Kidney (tissue), 14 donors: ENCODE measurements around the gene AKR7A2. TPM values are rescaled to one million over a fixed set of nuclear protein-coding genes. Genes with fewer than 3 reads are reported as not detected.
A peak's percentile ranks its signal among the peaks of the same experiment; 100 is the strongest.
"Not testable (repeated sequence)": the region's sequence is repeated elsewhere in the genome, so short reads cannot be mapped to it uniquely, and the experiment has no call there.

Source experiments
- DNase-seq, 5 donors: peaks; one replicate each; pipeline ENCODE4 v3.0.0-alpha.2; 2013 to 2020
- FAIRE-seq: peaks from 2 replicates; lab custom pipeline; 2012; peaks lifted over from hg19 to GRCh38; lab: Jason Lieb, UNC
- H3K27ac ChIP-seq, 2 donors: one replicate each; pipeline ENCODE4 v1.7.0; 2013; ENCODE audit warnings: low read depth in 2 of 2, low read length in 2 of 2, inconsistent platforms in 1 of 2
- H3K27me3 ChIP-seq: one replicate; pipeline ENCODE4 v1.7.1; 2013; ENCODE audit warnings: low read length, inconsistent platforms; ENCODE audit not compliant: control insufficient read depth, insufficient read depth
- H3K36me3 ChIP-seq, 3 donors: one replicate each; pipeline versions ENCODE4 v1.7.0 to v1.7.1; 2013; ENCODE audit warnings: low read length in 3 of 3, control low read depth in 1 of 3, inconsistent platforms in 1 of 3; ENCODE audit not compliant: insufficient read depth in 3 of 3, control insufficient read depth in 2 of 3
- H3K4me1 ChIP-seq, 3 donors: one replicate each; pipeline versions ENCODE4 v1.7.0 to v1.7.1; 2013; ENCODE audit warnings: low read length in 3 of 3, inconsistent platforms in 1 of 3, low read depth in 1 of 3; ENCODE audit not compliant: control insufficient read depth in 2 of 3, insufficient read depth in 2 of 3
- H3K4me3 ChIP-seq, 3 donors: one replicate each; pipeline versions ENCODE4 v1.7.0 to v1.8.1; 2013; ENCODE audit warnings: low read length in 3 of 3, control low read depth in 1 of 3, inconsistent platforms in 1 of 3
- H3K9ac ChIP-seq, 3 donors: one replicate each; pipeline versions ENCODE4 v1.7.0 to v1.7.1; 2013; ENCODE audit warnings: low read length in 3 of 3, control low read depth in 1 of 3, inconsistent platforms in 1 of 3
- H3K9me3 ChIP-seq, 3 donors: one replicate each; pipeline versions ENCODE4 v1.7.0 to v1.7.1; 2013; ENCODE audit warnings: low read length in 3 of 3, control low read depth in 1 of 3, inconsistent platforms in 1 of 3; ENCODE audit not compliant: control insufficient read depth in 2 of 3, insufficient read depth in 1 of 3
- intact Hi-C: fragments of 100-400 bp; cut with DNase I; formaldehyde crosslinking; loops from one replicate; pipeline ENCODE4 v1.11.1; 2022
- polyA plus RNA-seq: library from polyadenylated mRNA; stranded (reverse); fragments of 350-450 nt; fragmentation: Illumina TruSeq; extraction: RNeasy Lipid Tissue Mini Kit (QIAGEN cat#74804); gene quantifications from one replicate; pipeline ENCODE4 v1.2.3, GENCODE V29; 2014; ENCODE audit warnings: low read depth, low replicate concordance; ENCODE audit not compliant: insufficient read depth
- total RNA-seq: library from RNA; stranded (reverse); fragmentation: NEBNext Ultra II Directional; extraction: Animal tissue kit (Norgen Biotek cat#: 25700); gene quantifications from one replicate; pipeline ENCODE4 v1.2.1, GENCODE V29; 2021
- TF ChIP-seq, protein P1 (sequence below): IDR thresholded peaks from 3 replicates; pipeline ENCODE4 v1.5.1; 2012; ENCODE audit warnings: mild to moderate bottlenecking, moderate library complexity, borderline replicate concordance; ENCODE audit not compliant: insufficient read depth; ENCODE audit errors: extremely low read depth
- donor health status: control.
- donor health status: control.
- donor health status: control.
- donor health status: control.
- donor health status: control.
- donor health status: DM: yes; HTN: yes; CAD: no.
- donor health status: Normal renal cell carcinoma (clear cell type).

The AKR7A2 gene
- total and polyA plus RNA-seq, 2 donors from 2014 or later = 53.1 to 139 TPM

DNA sequence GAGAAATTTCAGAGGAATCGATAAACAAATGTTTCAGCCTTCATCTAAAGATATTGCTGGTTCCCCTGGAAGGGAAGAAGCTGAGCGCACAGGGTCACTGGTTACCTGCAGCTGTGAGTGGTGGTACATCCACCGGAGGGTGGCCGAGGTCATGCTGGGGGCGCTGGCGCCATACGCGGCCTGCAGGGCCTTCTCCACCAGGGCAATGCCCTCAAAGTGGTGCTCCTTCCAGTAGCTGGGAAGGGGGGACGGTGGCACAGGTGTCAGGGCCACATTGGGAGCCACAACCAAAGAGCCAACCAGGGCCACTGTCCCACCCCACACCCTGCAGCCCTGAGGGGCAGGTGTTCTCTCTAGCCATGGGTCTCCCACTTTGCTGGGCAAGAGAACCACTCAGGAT lies 28.1 kb downstream of the AKR7A2 start:
- Histone ChIP-seq H3K9me3 (no peaks in the 10 kb centered on the region), H3K4me3 (no peak overlapping the region), H3K27ac (no peak overlapping the region), H3K27me3 (no peaks in the 10 kb centered on the region), H3K36me3 (peaks cover 0 to 6% (median 5%) of the 10 kb centered on the region in 3 donors), H3K9ac (no peak overlapping the region), H3K4me1 (peaks cover 0 to 1% (median 0%) of the 10 kb centered on the region in 3 donors)
- no peak for DNase-seq
- intact Hi-C loops = no loop called here
- TF ChIP-seq, protein P1, sequence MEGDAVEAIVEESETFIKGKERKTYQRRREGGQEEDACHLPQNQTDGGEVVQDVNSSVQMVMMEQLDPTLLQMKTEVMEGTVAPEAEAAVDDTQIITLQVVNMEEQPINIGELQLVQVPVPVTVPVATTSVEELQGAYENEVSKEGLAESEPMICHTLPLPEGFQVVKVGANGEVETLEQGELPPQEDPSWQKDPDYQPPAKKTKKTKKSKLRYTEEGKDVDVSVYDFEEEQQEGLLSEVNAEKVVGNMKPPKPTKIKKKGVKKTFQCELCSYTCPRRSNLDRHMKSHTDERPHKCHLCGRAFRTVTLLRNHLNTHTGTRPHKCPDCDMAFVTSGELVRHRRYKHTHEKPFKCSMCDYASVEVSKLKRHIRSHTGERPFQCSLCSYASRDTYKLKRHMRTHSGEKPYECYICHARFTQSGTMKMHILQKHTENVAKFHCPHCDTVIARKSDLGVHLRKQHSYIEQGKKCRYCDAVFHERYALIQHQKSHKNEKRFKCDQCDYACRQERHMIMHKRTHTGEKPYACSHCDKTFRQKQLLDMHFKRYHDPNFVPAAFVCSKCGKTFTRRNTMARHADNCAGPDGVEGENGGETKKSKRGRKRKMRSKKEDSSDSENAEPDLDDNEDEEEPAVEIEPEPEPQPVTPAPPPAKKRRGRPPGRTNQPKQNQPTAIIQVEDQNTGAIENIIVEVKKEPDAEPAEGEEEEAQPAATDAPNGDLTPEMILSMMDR = no peak
- FAIRE-seq = no peak

DNA sequence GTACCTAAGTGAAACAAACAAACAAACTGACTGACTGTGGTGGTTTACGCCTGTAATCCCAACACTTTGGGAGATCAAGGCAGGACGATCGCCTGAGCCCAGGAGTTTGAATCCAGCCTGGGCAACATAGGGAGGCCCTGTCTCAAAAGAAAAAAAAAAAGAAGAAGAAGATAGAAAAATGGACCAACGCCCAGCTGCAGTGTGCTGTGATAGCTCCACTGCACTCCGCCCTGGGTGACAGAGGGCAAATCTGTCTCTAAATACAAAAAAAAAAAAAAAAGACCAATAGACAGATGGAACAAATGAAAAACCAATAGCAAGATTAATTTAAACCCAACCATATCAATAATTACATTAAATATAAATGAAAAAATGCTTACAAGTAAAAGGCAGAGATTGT lies 37.3 kb downstream of the AKR7A2 start:
- H3K4me1 ChIP-seq = peaks cover 0 to 4% (median 4%) of the 10 kb centered on the region in 3 donors
- DNase-seq (no peak), FAIRE-seq (no peak)
- TF ChIP-seq, protein P1 = no peak
- intact Hi-C loops = no loop called here
- no peaks in the 10 kb centered on the region for H3K36me3 ChIP-seq
- H3K27ac ChIP-seq = no peak overlapping the region
- H3K9me3 ChIP-seq = no peaks in the 10 kb centered on the region
- H3K27me3 ChIP-seq = peaks cover 5% of the 10 kb centered on the region
- H3K4me3 ChIP-seq = no peak overlapping the region
- H3K9ac ChIP-seq = no peak overlapping the region

- H3K4me1 ChIP-seq, H3K27me3 ChIP-seq, FAIRE-seq, H3K36me3 ChIP-seq, intact Hi-C loops, H3K9me3 ChIP-seq: not testable (repeated sequence)
- peak overlapping the region in 1 of 3 donors; percentile 32 for H3K9ac ChIP-seq
- peak overlapping the region; percentile 32 to 53 for H3K27ac ChIP-seq
- H3K4me3 ChIP-seq = peak overlapping the region in 2 of 3 donors; percentile 12 to 54
- peak in 3 of 5 donors; percentile 21 to 59 (median 24) for DNase-seq
Observed at GRCh38 chr1:19273844-19274531, 38.0 kb downstream of the AKR7A2 start.

GRCh38 chr1:19273106-19273843 lies 38.7 kb downstream of the AKR7A2 start:
- intact Hi-C loops = no loop called here
- H3K27me3 ChIP-seq = peaks cover 5% of the 10 kb centered on the region
- no peaks in the 10 kb centered on the region for H3K36me3 ChIP-seq
- no peaks in the 10 kb centered on the region for H3K9me3 ChIP-seq
- H3K27ac ChIP-seq = peak overlapping the region; percentile 32 to 53
- TF ChIP-seq, protein P1 = no peak
- peak overlapping the region in 1 of 3 donors; percentile 35 for H3K9ac ChIP-seq
- peak overlapping the region in 2 of 3 donors; percentile 12 to 54 for H3K4me3 ChIP-seq
- peaks cover 0 to 4% (median 4%) of the 10 kb centered on the region in 3 donors for H3K4me1 ChIP-seq
- FAIRE-seq (no peak), DNase-seq (peak in 1 of 5 donors; percentile 41)
